ENCODE results near the gene APOA4.

Gene APOA4

GRCh38 chr11:116772443-116773202, 50.5 kb downstream of the APOA4 start, which contains the start of gene BUD13:
BUD13 (minus strand) TSS chr11:116772987; CDS start chr11:116772964, 23 bp downstream.
- TF ChIP-seq GATA2 (IDR thresholded peaks at IDR 0.05; ENCODE audit: low read depth, low read length) (no peak), GATA3 (IDR thresholded peaks at IDR 0.05; ENCODE audit: low read depth, low read length) (no peak)

GRCh38 chr11:116771935-116772334, 51.2 kb downstream of the APOA4 start:
- no peak for TF ChIP-seq GATA2 (IDR thresholded peaks at IDR 0.05; ENCODE audit: low read depth, low read length)
- TF ChIP-seq GATA3 (IDR thresholded peaks at IDR 0.05; ENCODE audit: low read depth, low read length): no peak

All from SH-SY5Y (cell line).